GM23248 (cell line): Measurements from ENCODE around the gene GCC1.

Experiments
- EZH2 ChIP-seq: fragments of 200-600 bp; sonication (generic); IDR thresholded peaks from 2 replicates; pipeline ENCODE4 v1.6.1; 2018; ENCODE audit warnings: antibody characterized with exemption, mild to moderate bottlenecking; ENCODE audit not compliant: insufficient read depth, poor library complexity, severe bottlenecking
- EZH2phosphoT487 ChIP-seq: fragments of 200-600 bp; sonication (generic); IDR thresholded peaks from 2 replicates; pipeline ENCODE4 v1.6.1; 2018; ENCODE audit warnings: antibody characterized with exemption, moderate library complexity, mild to moderate bottlenecking, low read depth; ENCODE audit not compliant: insufficient read depth

- TF ChIP-seq EZH2 (no peak), EZH2phosphoT487 (no peak)
Measured at GRCh38 chr7:127632276-127632910, 47.0 kb upstream of the GCC1 start.
